GM12872 (cell line): ENCODE measurements around the gene TNFAIP3.

Experiments used
- TF ChIP-seq, protein P1 (sequence below): IDR thresholded peaks from 3 replicates; pipeline ENCODE4 v1.5.1; 2011; ENCODE audit warnings: low read depth, mild to moderate bottlenecking, low read length, moderate library complexity; ENCODE audit not compliant: insufficient read depth

The TNFAIP3 gene

GRCh38 chr6:137874204-137875057, 7.4 kb downstream of the TNFAIP3 start:
- TF ChIP-seq, protein P1, sequence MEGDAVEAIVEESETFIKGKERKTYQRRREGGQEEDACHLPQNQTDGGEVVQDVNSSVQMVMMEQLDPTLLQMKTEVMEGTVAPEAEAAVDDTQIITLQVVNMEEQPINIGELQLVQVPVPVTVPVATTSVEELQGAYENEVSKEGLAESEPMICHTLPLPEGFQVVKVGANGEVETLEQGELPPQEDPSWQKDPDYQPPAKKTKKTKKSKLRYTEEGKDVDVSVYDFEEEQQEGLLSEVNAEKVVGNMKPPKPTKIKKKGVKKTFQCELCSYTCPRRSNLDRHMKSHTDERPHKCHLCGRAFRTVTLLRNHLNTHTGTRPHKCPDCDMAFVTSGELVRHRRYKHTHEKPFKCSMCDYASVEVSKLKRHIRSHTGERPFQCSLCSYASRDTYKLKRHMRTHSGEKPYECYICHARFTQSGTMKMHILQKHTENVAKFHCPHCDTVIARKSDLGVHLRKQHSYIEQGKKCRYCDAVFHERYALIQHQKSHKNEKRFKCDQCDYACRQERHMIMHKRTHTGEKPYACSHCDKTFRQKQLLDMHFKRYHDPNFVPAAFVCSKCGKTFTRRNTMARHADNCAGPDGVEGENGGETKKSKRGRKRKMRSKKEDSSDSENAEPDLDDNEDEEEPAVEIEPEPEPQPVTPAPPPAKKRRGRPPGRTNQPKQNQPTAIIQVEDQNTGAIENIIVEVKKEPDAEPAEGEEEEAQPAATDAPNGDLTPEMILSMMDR: no peak

GRCh38 chr6:137875058-137875520, 8.0 kb downstream of the TNFAIP3 start:
- TF ChIP-seq, protein P1: no peak

- TF ChIP-seq, protein P1: no peak
Observed at GRCh38 chr6:137875606-137876005, 8.5 kb downstream of the TNFAIP3 start.

DNA sequence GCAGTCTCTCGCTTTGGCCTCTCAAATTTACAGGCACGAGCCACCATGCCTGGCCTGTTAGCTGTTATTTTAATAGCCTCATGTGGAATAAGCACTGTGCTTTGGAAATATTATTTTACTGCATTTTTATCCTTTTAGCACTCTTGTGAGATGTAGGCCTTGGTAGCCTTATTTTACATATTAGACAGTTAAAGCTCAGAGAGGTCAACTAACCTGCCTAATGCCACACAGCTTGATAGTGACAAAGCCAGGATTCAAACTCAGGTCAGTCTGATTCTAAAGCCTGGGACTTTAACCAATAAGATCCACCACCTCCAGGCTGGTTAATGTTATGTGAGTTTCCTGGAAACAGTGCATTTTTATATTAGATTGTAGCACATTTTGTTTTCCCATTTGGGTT, 9.5 kb downstream of the TNFAIP3 start:
- TF ChIP-seq, protein P1: no peak

- TF ChIP-seq, protein P1: no peak
Observed at GRCh38 chr6:137877113-137877512, 10.1 kb downstream of the TNFAIP3 start.

DNA sequence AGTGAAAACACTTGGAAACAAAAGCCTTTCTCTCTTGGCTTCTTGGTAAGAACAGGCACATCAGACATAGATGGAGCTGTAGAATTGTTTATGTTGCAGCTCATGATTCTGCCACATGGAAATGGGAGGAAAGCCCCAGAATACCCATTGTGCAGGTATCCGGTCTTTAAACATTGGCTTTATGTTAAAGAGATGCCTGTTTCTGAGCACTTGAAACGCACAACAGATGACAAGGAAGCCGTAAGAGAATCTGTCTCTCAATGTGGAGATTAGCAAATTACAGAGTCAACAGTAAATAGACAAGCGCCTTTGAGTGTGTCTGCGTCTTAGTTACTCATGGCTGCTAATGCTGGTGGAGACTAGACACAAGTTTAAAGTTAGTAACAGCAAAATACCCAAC, 10.5 kb downstream of the TNFAIP3 start:
- TF ChIP-seq, protein P1: no peak

DNA sequence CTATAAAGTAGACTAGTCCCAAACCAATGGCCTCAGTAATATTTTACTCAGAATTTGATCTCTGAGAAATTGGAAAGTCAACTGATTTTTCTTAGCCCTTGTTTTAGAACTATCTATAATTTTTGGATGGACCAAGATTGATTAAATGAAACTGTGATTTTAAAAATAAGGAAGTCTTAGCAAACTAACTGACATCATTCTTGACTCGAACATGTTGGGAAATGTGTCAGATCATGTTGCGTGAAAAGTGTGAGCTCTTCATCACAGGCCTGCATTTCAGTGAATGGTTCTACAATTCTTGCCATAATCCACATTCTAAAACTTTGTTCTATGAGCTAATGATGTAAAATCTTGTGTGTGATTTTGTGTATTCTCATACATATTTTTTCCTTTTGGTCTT, 11.0 kb downstream of the TNFAIP3 start:
- TF ChIP-seq, protein P1: no peak
